ENCODE results near the gene LBH. TPM values are rescaled to one million over a fixed set of nuclear protein-coding genes. Genes with fewer than 3 reads are reported as not detected.

LBH gene
- polyA plus RNA-seq, 1 donor (not counting 4 experiments of a cell fraction or from before 2014, with no cell fraction given): 0.83 TPM

DNA sequence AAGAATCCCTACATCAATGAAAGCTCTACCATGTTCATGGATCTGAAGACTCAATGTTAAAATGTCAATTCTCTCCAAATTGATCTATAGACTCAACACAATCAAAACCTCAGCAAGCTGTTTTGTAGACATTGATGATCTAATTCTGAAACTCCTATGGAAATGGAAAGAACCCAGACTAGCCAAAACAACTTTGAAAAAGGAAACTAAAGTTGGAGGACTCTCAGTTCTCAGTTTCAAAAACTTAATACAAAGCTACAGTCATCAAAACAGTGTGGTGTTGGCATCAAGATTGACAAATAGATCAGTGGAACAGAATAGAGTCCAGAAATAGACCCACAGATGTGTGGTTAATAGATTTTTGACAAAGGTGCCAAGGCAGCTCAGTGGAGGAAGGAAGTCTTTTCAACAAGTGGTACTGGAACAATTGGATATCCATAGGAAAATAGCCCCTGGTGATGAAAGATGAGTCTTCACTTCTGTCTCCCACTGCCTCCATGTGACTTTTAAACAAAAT is 30.4 kb downstream of the LBH start:
- Histone ChIP-seq H3K79me2 (ENCODE audit: control insufficient read depth, insufficient read depth, low read length) (no peaks in the 10 kb centered on the region), H3K27me3 (ENCODE audit: control insufficient read depth, extremely low read depth, insufficient read depth, low read length) (peaks cover 3% of the 10 kb centered on the region), H3K4me2 (ENCODE audit: control insufficient read depth, extremely low read depth, insufficient read depth, low read depth, low read length) (no peak overlapping the region), H3K4me1 (ENCODE audit: control insufficient read depth, extremely low read depth, insufficient read depth, low read length) (no peaks in the 10 kb centered on the region), H2AFZ (ENCODE audit: control insufficient read depth, low read length) (no peak overlapping the region), H3K9ac (ENCODE audit: control insufficient read depth, extremely low read depth, insufficient read depth, low read length) (no peak overlapping the region), H3K4me3 (ENCODE audit: control insufficient read depth in 2 of 3, extremely low read depth in 1 of 3, insufficient read depth in 2 of 3, low read depth in 1 of 3, low read length in 3 of 3) (no peak overlapping the region), H3K9me1 (ENCODE audit: control insufficient read depth, extremely low read depth, insufficient read depth, low read length) (no peaks in the 10 kb centered on the region), H3K27ac (ENCODE audit: control insufficient read depth, insufficient read depth, low read length) (no peak overlapping the region), H3K36me3 (ENCODE audit: control insufficient read depth in 2 of 2, extremely low read depth in 1 of 2, insufficient read depth in 2 of 2, low read length in 2 of 2) (no peaks in the 10 kb centered on the region), H4K20me1 (ENCODE audit: control insufficient read depth, extremely low read depth, insufficient read depth, low read length) (no peaks in the 10 kb centered on the region), H3K9me3 (ENCODE audit: control insufficient read depth, low read depth, low read length) (no peaks in the 10 kb centered on the region)
- TF ChIP-seq, protein P1, sequence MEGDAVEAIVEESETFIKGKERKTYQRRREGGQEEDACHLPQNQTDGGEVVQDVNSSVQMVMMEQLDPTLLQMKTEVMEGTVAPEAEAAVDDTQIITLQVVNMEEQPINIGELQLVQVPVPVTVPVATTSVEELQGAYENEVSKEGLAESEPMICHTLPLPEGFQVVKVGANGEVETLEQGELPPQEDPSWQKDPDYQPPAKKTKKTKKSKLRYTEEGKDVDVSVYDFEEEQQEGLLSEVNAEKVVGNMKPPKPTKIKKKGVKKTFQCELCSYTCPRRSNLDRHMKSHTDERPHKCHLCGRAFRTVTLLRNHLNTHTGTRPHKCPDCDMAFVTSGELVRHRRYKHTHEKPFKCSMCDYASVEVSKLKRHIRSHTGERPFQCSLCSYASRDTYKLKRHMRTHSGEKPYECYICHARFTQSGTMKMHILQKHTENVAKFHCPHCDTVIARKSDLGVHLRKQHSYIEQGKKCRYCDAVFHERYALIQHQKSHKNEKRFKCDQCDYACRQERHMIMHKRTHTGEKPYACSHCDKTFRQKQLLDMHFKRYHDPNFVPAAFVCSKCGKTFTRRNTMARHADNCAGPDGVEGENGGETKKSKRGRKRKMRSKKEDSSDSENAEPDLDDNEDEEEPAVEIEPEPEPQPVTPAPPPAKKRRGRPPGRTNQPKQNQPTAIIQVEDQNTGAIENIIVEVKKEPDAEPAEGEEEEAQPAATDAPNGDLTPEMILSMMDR (optimal IDR thresholded peaks at IDR 0.05 in 1 of 3, IDR thresholded peaks at IDR 0.05 in 1 of 3, conservative IDR thresholded peaks at IDR 0.05 in 1 of 3; ENCODE audit: extremely low read depth in 1 of 3, insufficient read depth in 2 of 3, low read length in 3 of 3): no peak
- TF ChIP-seq EZH2 (IDR thresholded peaks at IDR 0.05; ENCODE audit: low read length): no peak
- dilution Hi-C loops (cut with MboI; ENCODE audit: extremely low pct_ligation_motif_present, low sequenced_read_pairs): no loop called here
- DNase-seq (ENCODE audit: low read depth, low spot score): no peak
- no peak for FAIRE-seq

DNA sequence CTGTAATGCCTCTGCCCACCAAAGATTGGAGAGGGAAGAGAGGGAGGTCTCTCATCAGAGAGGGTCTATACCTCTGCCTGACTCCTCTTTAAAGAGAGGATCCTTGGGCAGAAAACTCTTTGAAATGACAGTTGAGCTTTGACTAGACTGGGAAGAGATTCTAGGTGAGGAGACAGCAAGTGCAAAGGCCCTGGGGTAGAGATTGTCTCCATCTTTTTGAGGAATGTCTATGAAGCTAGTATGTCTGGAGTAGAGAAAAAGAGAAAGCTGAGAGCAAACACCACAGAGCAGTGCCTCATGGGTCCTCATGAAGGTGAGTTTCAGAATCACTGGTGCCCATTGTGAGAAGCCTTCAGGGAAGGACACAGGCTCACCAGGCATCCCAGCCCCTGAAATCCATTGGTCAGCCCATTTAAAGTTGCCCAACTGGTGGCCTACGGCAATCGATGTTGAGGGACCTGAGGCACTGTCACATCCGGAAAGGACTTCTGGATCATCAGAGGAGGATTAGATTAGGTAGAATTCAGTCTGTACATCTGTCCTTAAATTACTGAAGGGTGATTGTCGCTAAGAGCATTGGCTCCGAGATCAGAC is 31.5 kb downstream of the LBH start:
- Histone ChIP-seq H3K4me3 (ENCODE audit: control insufficient read depth in 2 of 3, extremely low read depth in 1 of 3, insufficient read depth in 2 of 3, low read depth in 1 of 3, low read length in 3 of 3) (no peak overlapping the region), H3K27me3 (ENCODE audit: control insufficient read depth, extremely low read depth, insufficient read depth, low read length) (peaks cover 3% of the 10 kb centered on the region), H3K27ac (ENCODE audit: control insufficient read depth, insufficient read depth, low read length) (no peak overlapping the region), H3K9ac (ENCODE audit: control insufficient read depth, extremely low read depth, insufficient read depth, low read length) (no peak overlapping the region), H3K4me2 (ENCODE audit: control insufficient read depth, extremely low read depth, insufficient read depth, low read depth, low read length) (no peak overlapping the region), H3K9me3 (ENCODE audit: control insufficient read depth, low read depth, low read length) (no peaks in the 10 kb centered on the region), H2AFZ (ENCODE audit: control insufficient read depth, low read length) (no peak overlapping the region), H3K36me3 (ENCODE audit: control insufficient read depth in 2 of 2, extremely low read depth in 1 of 2, insufficient read depth in 2 of 2, low read length in 2 of 2) (no peaks in the 10 kb centered on the region), H3K9me1 (ENCODE audit: control insufficient read depth, extremely low read depth, insufficient read depth, low read length) (no peaks in the 10 kb centered on the region), H3K4me1 (ENCODE audit: control insufficient read depth, extremely low read depth, insufficient read depth, low read length) (no peaks in the 10 kb centered on the region), H4K20me1 (ENCODE audit: control insufficient read depth, extremely low read depth, insufficient read depth, low read length) (no peaks in the 10 kb centered on the region), H3K79me2 (ENCODE audit: control insufficient read depth, insufficient read depth, low read length) (no peaks in the 10 kb centered on the region)
- no peak for TF ChIP-seq EZH2 (IDR thresholded peaks at IDR 0.05; ENCODE audit: low read length)
- TF ChIP-seq, protein P1 (optimal IDR thresholded peaks at IDR 0.05 in 1 of 3, IDR thresholded peaks at IDR 0.05 in 1 of 3, conservative IDR thresholded peaks at IDR 0.05 in 1 of 3; ENCODE audit: extremely low read depth in 1 of 3, insufficient read depth in 2 of 3, low read length in 3 of 3): no peak
- DNase-seq (ENCODE audit: low read depth, low spot score) (no peak), FAIRE-seq (no peak)
- dilution Hi-C loops (cut with MboI; ENCODE audit: extremely low pct_ligation_motif_present, low sequenced_read_pairs): no loop called here
